Parathyroid adenoma (tissue), 2 donors: ENCODE data around the gene COMT.

ENCODE experiments used
- H2AFZ ChIP-seq: fragments of 300-600 bp; sonication (generic); one replicate; pipeline ENCODE4 v1.7.0; 2017; ENCODE audit warnings: antibody characterized with exemption, mild to moderate bottlenecking
- H3K27ac ChIP-seq: fragments of 300-600 bp; sonication (generic); one replicate; pipeline ENCODE4 v1.7.0; 2017
- H3K27me3 ChIP-seq: fragments of 300-600 bp; sonication (generic); one replicate; pipeline ENCODE4 v1.7.0; 2017; ENCODE audit warnings: low read length; ENCODE audit not compliant: control insufficient read depth, insufficient read depth
- H3K36me3 ChIP-seq: fragments of 300-600 bp; sonication (generic); one replicate; pipeline ENCODE4 v1.7.0; 2017; ENCODE audit warnings: low read length; ENCODE audit not compliant: control insufficient read depth, insufficient read depth
- H3K4me1 ChIP-seq: fragments of 300-600 bp; sonication (generic); one replicate; pipeline ENCODE4 v1.7.0; 2017; ENCODE audit warnings: control low read depth
- H3K4me2 ChIP-seq: fragments of 300-600 bp; sonication (generic); one replicate; pipeline ENCODE4 v1.7.0; 2017; ENCODE audit warnings: low read length
- H3K4me3 ChIP-seq: fragments of 300-600 bp; sonication (generic); one replicate; pipeline ENCODE4 v1.7.0; 2017; ENCODE audit warnings: low read depth, low read length
- H3K79me2 ChIP-seq: fragments of 300-600 bp; sonication (generic); one replicate; pipeline ENCODE4 v1.7.0; 2017; ENCODE audit warnings: control low read depth
- H3K9ac ChIP-seq: fragments of 300-600 bp; sonication (generic); one replicate; pipeline ENCODE4 v1.7.0; 2017; ENCODE audit warnings: mild to moderate bottlenecking
- H3K9me3 ChIP-seq: fragments of 300-600 bp; sonication (generic); one replicate; pipeline ENCODE4 v1.7.0; 2017; ENCODE audit warnings: low read length; ENCODE audit not compliant: control insufficient read depth
- TF ChIP-seq, protein P1 (sequence below): fragments of 300-600 bp; sonication (generic); IDR thresholded peaks from one replicate; pipeline ENCODE4 v1.7.0; 2017; ENCODE audit warnings: antibody characterized with exemption, mild to moderate bottlenecking
- donor health status: primary hyperparathyroidism.

The COMT gene

DNA sequence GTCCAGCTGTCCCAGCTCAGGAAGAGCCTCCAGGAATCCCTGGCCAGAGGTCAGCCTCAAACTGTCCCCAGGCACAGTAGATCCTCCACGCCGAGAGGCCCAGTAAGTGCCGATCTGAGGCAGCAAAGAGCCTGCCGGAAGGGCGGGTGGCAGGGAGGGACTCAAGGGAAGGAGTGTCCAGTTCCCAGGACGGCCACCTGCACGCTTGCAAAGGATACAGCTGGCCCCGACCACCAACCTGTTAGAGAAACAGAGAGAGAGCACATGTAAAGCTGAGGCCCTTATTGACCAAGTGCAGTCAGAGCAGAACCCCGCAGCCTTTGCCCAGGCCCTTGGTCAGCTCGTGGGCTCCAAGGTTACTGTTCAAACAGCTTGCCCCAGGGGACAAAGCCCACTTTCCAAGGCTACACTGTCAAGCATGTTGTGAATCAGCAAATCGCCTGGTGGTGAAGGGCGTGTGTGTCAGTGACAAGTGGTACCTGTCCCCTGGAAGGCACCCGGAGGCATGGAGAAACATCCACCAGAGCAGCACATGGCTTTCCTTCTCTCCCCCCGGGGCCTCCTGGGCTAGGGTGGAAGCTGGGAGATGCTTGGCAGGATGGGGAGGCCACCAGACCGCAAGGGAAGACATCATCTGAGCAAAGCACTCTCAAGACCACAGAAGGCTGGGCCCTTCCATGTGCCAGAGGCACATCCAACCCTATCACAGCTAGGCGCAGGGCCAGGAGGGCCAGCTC is 42.6 kb upstream of the COMT start:
- Histone ChIP-seq H3K27me3 (no peaks in the 10 kb centered on the region), H3K27ac (no peak overlapping the region), H2AFZ (no peak overlapping the region), H3K4me3 (no peak overlapping the region), H3K36me3 (no peaks in the 10 kb centered on the region), H3K79me2 (no peaks in the 10 kb centered on the region), H3K9ac (no peak overlapping the region), H3K9me3 (no peaks in the 10 kb centered on the region), H3K4me1 (no peaks in the 10 kb centered on the region), H3K4me2 (no peak overlapping the region)
- TF ChIP-seq, protein P1, sequence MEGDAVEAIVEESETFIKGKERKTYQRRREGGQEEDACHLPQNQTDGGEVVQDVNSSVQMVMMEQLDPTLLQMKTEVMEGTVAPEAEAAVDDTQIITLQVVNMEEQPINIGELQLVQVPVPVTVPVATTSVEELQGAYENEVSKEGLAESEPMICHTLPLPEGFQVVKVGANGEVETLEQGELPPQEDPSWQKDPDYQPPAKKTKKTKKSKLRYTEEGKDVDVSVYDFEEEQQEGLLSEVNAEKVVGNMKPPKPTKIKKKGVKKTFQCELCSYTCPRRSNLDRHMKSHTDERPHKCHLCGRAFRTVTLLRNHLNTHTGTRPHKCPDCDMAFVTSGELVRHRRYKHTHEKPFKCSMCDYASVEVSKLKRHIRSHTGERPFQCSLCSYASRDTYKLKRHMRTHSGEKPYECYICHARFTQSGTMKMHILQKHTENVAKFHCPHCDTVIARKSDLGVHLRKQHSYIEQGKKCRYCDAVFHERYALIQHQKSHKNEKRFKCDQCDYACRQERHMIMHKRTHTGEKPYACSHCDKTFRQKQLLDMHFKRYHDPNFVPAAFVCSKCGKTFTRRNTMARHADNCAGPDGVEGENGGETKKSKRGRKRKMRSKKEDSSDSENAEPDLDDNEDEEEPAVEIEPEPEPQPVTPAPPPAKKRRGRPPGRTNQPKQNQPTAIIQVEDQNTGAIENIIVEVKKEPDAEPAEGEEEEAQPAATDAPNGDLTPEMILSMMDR: no peak

DNA sequence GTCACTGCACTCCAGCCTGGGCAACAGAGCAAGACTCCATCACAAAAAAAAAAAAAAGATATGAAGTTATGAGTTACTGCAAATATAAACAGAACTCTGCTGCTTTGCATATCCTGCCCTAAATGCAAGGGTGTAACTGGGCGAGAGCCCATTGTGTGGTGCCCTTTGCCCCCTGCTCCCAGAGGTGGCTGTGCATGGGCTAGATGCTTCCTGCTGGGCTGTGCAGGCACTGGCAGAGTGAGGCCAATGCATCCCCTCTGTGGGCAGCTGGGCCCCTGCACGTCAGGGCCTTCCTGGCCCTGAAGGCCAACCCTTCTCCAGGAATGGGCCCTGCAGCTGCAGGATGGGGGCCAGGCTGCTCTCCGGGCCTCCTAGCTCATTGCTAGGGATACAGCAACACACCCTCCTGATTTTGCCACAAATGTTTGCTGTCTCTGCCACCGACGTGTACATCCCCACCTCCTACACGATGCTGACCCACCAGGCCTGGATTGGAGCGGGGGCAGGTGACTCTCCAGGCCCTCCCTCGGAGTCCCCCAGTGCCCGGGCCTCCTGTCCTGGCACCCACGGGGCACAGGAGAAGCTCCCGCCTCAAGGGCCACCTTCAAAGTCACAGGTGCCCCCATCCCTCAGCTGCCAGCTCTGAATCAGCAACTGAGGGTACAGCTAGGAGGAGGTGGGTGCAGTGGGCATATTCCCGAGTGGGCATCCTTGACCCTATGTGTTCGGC is 40.7 kb upstream of the COMT start:
- Histone ChIP-seq H3K27me3 (no peaks in the 10 kb centered on the region), H3K9ac (no peak overlapping the region), H3K36me3 (no peaks in the 10 kb centered on the region), H3K79me2 (no peaks in the 10 kb centered on the region), H3K4me3 (no peak overlapping the region), H2AFZ (no peak overlapping the region), H3K4me2 (no peak overlapping the region), H3K9me3 (no peaks in the 10 kb centered on the region), H3K27ac (no peak overlapping the region), H3K4me1 (no peaks in the 10 kb centered on the region)
- TF ChIP-seq, protein P1: no peak

DNA sequence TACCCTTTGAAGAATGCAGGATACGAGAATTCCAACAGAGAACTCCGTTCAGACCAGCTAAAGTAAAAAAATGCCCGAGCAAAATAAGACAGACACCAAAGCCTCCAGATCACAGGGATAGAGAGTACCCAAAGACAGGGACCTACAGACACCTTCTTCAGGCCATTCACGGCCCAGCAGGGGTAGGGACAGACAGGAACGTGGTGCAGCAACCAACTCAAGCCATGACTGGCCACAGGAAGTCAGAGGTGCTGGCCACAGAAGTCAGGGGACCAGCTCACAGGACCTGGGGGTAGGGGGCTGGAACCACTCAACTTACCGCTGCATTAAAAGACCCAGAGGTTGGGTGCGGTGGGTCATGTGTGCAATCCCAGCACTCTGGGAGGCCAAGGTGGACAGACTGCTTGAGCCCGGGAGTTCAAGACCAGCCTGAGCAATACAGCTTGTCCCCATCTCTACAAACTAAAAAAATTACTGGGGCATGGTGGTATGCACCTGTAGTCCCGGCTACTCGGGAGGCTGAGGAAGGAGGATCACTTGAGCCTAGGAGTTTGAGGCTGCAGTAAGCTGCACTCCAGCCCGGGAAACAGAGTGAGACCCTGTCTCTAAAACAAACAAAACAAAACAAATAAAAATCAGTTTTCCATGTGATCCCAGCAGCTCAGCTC is 39.9 kb upstream of the COMT start:
- Histone ChIP-seq H3K79me2 (no peaks in the 10 kb centered on the region), H3K27ac (no peak overlapping the region), H3K4me3 (no peak overlapping the region), H3K9ac (no peak overlapping the region), H3K4me1 (no peaks in the 10 kb centered on the region), H3K4me2 (no peak overlapping the region), H3K27me3 (no peaks in the 10 kb centered on the region), H2AFZ (no peak overlapping the region), H3K9me3 (no peaks in the 10 kb centered on the region), H3K36me3 (no peaks in the 10 kb centered on the region)
- TF ChIP-seq, protein P1: no peak

DNA sequence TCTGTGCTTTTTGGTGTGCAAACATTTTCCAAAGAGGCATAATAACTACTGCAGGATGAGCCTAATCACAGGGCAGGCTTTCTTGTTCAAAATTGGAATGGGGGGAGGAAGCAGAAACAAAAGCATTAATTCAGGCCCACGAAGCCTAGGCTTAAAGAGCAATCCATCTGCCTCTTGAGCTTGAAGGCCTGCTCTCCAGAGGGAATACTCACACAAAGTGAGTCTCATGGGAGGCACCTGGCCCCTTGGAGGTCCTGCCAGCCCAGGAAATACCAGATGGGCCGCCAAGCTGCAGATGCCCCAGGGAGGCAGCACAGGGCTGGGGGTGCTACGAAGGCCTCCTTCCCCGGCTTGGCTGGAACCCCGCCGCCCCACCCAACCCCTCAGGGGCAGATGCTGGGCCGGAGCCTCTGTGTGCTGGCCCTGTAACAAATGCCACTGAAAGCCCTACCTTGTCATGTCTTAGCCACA is 39.3 kb upstream of the COMT start:
- no peaks in the 10 kb centered on the region for H3K9me3 ChIP-seq
- H3K4me1 ChIP-seq: no peaks in the 10 kb centered on the region

More for the DNA sequence above, 39.3 kb upstream of the COMT start:
- Histone ChIP-seq H3K27ac (no peak overlapping the region), H3K9ac (no peak overlapping the region), H3K79me2 (no peaks in the 10 kb centered on the region), H3K27me3 (no peaks in the 10 kb centered on the region), H3K36me3 (no peaks in the 10 kb centered on the region), H3K4me2 (no peak overlapping the region), H3K4me3 (no peak overlapping the region), H2AFZ (no peak overlapping the region)
- TF ChIP-seq, protein P1: no peak
